Measurements from ENCODE around the gene SOWAHA. TPM values are rescaled to one million over a fixed set of nuclear protein-coding genes. Genes with fewer than 3 reads are reported as not detected.

SOWAHA gene
- total and polyA plus RNA-seq, 2 of the 4 experiments (the other 2 are of a cell fraction): 0.03 TPM; not detected in 1

DNA sequence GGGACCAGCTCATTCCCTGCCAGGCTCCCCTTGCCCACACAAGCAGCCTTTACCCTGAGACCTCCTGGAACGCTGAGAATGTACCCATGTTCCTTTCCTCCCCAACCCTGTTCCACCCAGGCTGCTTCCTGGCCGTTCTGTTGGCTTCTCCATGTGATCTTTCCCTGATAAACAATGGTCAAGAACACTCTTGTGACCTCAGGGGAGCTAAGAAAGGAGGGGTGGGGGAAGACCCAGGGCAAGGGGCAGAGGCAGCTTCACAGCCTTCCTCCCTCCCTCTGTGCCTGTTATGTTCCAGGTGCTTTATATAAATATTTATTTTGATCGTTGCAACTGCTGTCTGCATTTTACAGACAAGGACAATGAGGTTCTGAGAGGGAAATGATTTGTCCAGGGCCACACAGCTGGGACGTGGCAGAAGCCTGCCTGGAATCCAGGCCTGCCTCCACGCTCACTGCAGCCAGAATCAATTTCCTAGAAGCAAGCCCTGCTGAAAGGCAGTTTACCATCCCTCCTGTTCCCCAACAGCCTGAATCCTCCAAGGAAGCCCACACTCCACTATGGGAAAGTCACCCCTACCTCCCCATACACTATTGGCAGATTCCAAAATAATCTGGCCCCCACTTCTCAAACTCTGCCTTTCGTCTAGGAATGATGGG, 13.5 kb downstream of the SOWAHA start:
- H3K36me3 ChIP-seq (ENCODE audit: control insufficient read depth, insufficient read depth, low read length): peaks cover 6% of the 10 kb centered on the region; the same call in 1 of the 2 replicates

More for the DNA sequence above, 13.5 kb downstream of the SOWAHA start:
- Histone ChIP-seq H3K4me1 (ENCODE audit: control insufficient read depth, insufficient read depth, low read length) (peaks cover 7% of the 10 kb centered on the region; the same call in 1 of the 2 replicates), H3K4me3 (ENCODE audit: insufficient read depth, low read depth, low read length) (no peak overlapping the region), H2AK5ac (ENCODE audit: low read depth, low read length) (no peak overlapping the region), H4K20me1 (ENCODE audit: insufficient read depth, low read length) (no peaks in the 10 kb centered on the region), H4K91ac (ENCODE audit: insufficient read depth, low read depth, low read length) (no peak overlapping the region), H3K14ac (replicated peaks; ENCODE audit: low read depth, low read length) (0 out of 2 replicates have a peak overlapping the region, but pooled peaks have one; percentile 52), H3K23ac (ENCODE audit: low read depth, low read length) (peak overlapping the region; percentile 32; the same call in 1 of the 2 replicates), H4K8ac (ENCODE audit: low read depth in 2 of 2, low read length in 2 of 2) (no peak overlapping the region), H3K18ac (ENCODE audit: low read depth, low read length) (no peak overlapping the region), H2AK9ac (replicated peaks; ENCODE audit: low read depth, low read length, poor library complexity) (peak overlapping the region; percentile 75), H3K27ac (ENCODE audit: insufficient read depth, low read length) (no peak overlapping the region), H2BK15ac (ENCODE audit: low read depth, low read length) (no peak overlapping the region), H3K4me2 (ENCODE audit: low read depth, low read length) (no peak overlapping the region), H3K9me1 (ENCODE audit: insufficient read depth, low read length) (peaks cover 4% of the 10 kb centered on the region; the same call in 1 of the 2 replicates), H3K9me3 (ENCODE audit: control insufficient read depth, insufficient read depth, low read length) (no peaks in the 10 kb centered on the region), H4K5ac (ENCODE audit: low read depth, low read length) (no peak overlapping the region), H2BK5ac (ENCODE audit: low read depth, low read length, poor library complexity, severe bottlenecking) (no peak overlapping the region), H2AFZ (replicated peaks; ENCODE audit: low read length, poor library complexity) (no peak overlapping the region), H3K56ac (ENCODE audit: extremely low read depth, insufficient read depth, low read length) (peak overlapping the region; percentile 4; the same call in 1 of the 2 replicates), H3K4ac (ENCODE audit: low read depth, low read length) (peak overlapping the region; percentile 16; the same call in 1 of the 2 replicates), H2BK120ac (ENCODE audit: low read depth, low read length) (no peak overlapping the region), H2BK20ac (ENCODE audit: low read depth, low read length) (no peak overlapping the region), H3K79me1 (ENCODE audit: low read depth in 1 of 2, low read length in 2 of 2) (peaks cover 13 to 32% of the 10 kb centered on the region in 2 experiments; a peak in 3 of 4 replicates), H3K9ac (ENCODE audit: low read depth, low read length) (no peak overlapping the region), H3K27me3 (ENCODE audit: control insufficient read depth, insufficient read depth, low read length) (no peaks in the 10 kb centered on the region)
- no TSS peak for BruUV-seq (replicated peaks)
- TF ChIP-seq RAD21 (IDR thresholded peaks at IDR 0.05; ENCODE audit: low read length) (no peak), CEBPB (IDR thresholded peaks at IDR 0.05; ENCODE audit: low read depth, low read length) (no peak), POLR2A (IDR thresholded peaks at IDR 0.05; ENCODE audit: low read depth, low read length) (no peak), MAZ (IDR thresholded peaks at IDR 0.05; ENCODE audit: borderline replicate concordance, low read depth, low read length) (no peak), RCOR1 (IDR thresholded peaks at IDR 0.05; ENCODE audit: insufficient replicate concordance, low read length) (no peak), SMC3 (IDR thresholded peaks at IDR 0.05; ENCODE audit: low read depth, low read length) (no peak), RFX5 (IDR thresholded peaks at IDR 0.05; ENCODE audit: low read depth, low read length) (no peak), CHD1 (IDR thresholded peaks at IDR 0.05; ENCODE audit: low read depth, low read length) (no peak), MAFK (IDR thresholded peaks at IDR 0.05; ENCODE audit: low read depth, low read length) (no peak), NFE2L2 (IDR thresholded peaks at IDR 0.05; ENCODE audit: low read depth, low read length) (no peak)
- TF ChIP-seq, protein P1, sequence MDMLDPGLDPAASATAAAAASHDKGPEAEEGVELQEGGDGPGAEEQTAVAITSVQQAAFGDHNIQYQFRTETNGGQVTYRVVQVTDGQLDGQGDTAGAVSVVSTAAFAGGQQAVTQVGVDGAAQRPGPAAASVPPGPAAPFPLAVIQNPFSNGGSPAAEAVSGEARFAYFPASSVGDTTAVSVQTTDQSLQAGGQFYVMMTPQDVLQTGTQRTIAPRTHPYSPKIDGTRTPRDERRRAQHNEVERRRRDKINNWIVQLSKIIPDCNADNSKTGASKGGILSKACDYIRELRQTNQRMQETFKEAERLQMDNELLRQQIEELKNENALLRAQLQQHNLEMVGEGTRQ (IDR thresholded peaks at IDR 0.05; ENCODE audit: low read depth, low read length): no peak
- TF ChIP-seq, protein P2, sequence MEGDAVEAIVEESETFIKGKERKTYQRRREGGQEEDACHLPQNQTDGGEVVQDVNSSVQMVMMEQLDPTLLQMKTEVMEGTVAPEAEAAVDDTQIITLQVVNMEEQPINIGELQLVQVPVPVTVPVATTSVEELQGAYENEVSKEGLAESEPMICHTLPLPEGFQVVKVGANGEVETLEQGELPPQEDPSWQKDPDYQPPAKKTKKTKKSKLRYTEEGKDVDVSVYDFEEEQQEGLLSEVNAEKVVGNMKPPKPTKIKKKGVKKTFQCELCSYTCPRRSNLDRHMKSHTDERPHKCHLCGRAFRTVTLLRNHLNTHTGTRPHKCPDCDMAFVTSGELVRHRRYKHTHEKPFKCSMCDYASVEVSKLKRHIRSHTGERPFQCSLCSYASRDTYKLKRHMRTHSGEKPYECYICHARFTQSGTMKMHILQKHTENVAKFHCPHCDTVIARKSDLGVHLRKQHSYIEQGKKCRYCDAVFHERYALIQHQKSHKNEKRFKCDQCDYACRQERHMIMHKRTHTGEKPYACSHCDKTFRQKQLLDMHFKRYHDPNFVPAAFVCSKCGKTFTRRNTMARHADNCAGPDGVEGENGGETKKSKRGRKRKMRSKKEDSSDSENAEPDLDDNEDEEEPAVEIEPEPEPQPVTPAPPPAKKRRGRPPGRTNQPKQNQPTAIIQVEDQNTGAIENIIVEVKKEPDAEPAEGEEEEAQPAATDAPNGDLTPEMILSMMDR (conservative IDR thresholded peaks at IDR 0.05; ENCODE audit: low read depth, low read length): no peak
- DNase-seq (no peak), ATAC-seq (ENCODE audit: low read depth) (no peak)
- POLR2A ChIA-PET (ENCODE audit: unreplicated experiment): no interaction called here
- in situ Hi-C loops (cut with MboI; ENCODE audit: low sequenced_read_pairs): no loop called here
- intact Hi-C loops (cut with micrococcal nuclease): no loop called here
- dilution Hi-C loops (cut with HindIII; ENCODE audit: low sequenced_read_pairs, unreplicated experiment): no loop called here
- CTCF ChIA-PET: no interaction called here
- WGBS, 2 experiments (ENCODE audit: extremely low coverage in 2 of 2, insufficient read length in 1 of 2): 91% methylated on average over 3 of the region's 6 CpGs; no CpG with 5 or more reads in 1 of the 2 experiments
